Keratinocyte (primary cell): ENCODE results near the gene GNG8. TPM values are rescaled to one million over a fixed set of nuclear protein-coding genes. Genes with fewer than 3 reads are reported as not detected.
A peak's percentile ranks its signal among the peaks of the same experiment; 100 is the strongest.

Experiments
- DNase-seq: peaks from one replicate; pipeline ENCODE4 v3.0.0-alpha.2; 2011; ENCODE audit warnings: low read depth, missing footprints, low spot score
- FAIRE-seq: peaks from 2 replicates; lab custom pipeline; 2011; peaks lifted over from hg19 to GRCh38; lab: Jason Lieb, UNC
- H2AFZ ChIP-seq: 2 replicates; pipeline ENCODE4 v1.6.0; 2012; ENCODE audit warnings: low read length, control low read depth, inconsistent platforms; ENCODE audit not compliant: control insufficient read depth
- H3K27ac ChIP-seq: 2 replicates; pipeline ENCODE4 v1.5.1; 2011; ENCODE audit warnings: low read length; ENCODE audit not compliant: control insufficient read depth, insufficient read depth
- H3K27me3 ChIP-seq: 3 replicates; pipeline ENCODE4 v1.6.0; 2011; ENCODE audit warnings: low read length; ENCODE audit not compliant: control insufficient read depth, insufficient read depth; ENCODE audit errors: extremely low read depth
- H3K36me3 ChIP-seq, 2 experiments: 2 replicates in 1 of 2; 3 replicates in 1 of 2; pipeline ENCODE4 v1.5.1; 2011; ENCODE audit warnings: low read length in 2 of 2, mild to moderate bottlenecking in 1 of 2; ENCODE audit not compliant: control insufficient read depth in 2 of 2, insufficient read depth in 2 of 2; ENCODE audit errors: extremely low read depth in 1 of 2
- H3K4me1 ChIP-seq: 3 replicates; pipeline ENCODE4 v1.5.1; 2011; ENCODE audit warnings: low read length; ENCODE audit not compliant: control insufficient read depth, insufficient read depth; ENCODE audit errors: extremely low read depth
- H3K4me2 ChIP-seq: 3 replicates; pipeline ENCODE4 v1.6.0; 2011; ENCODE audit warnings: low read depth, low read length; ENCODE audit not compliant: control insufficient read depth, insufficient read depth; ENCODE audit errors: extremely low read depth
- H3K4me3 ChIP-seq, 3 experiments: fragments of 200-600 bp in 1 of 3; sonication (generic) in 1 of 3; 2 replicates in 2 of 3; 3 replicates in 1 of 3; pipeline ENCODE4 v1.5.1; 2011 to 2016; ENCODE audit warnings: low read length in 3 of 3, mild to moderate bottlenecking in 3 of 3, control low read depth in 2 of 3, inconsistent platforms in 1 of 3, low read depth in 1 of 3, mixed read lengths in 1 of 3, mixed run types in 1 of 3, moderate library complexity in 1 of 3; ENCODE audit not compliant: control insufficient read depth in 2 of 3, insufficient read depth in 2 of 3; ENCODE audit errors: extremely low read depth in 1 of 3
- H3K79me2 ChIP-seq: 2 replicates; pipeline ENCODE4 v1.6.0; 2012; ENCODE audit warnings: low read length; ENCODE audit not compliant: control insufficient read depth, insufficient read depth
- H3K9ac ChIP-seq: 3 replicates; pipeline ENCODE4 v1.6.0; 2011; ENCODE audit warnings: low read length; ENCODE audit not compliant: control insufficient read depth, insufficient read depth; ENCODE audit errors: extremely low read depth
- H3K9me1 ChIP-seq: 3 replicates; pipeline ENCODE4 v1.6.0; 2011; ENCODE audit warnings: low read length; ENCODE audit not compliant: control insufficient read depth, insufficient read depth; ENCODE audit errors: extremely low read depth
- H3K9me3 ChIP-seq: 2 replicates; pipeline ENCODE4 v1.5.1; 2012; ENCODE audit warnings: low read depth, low read length; ENCODE audit not compliant: control insufficient read depth
- H4K20me1 ChIP-seq: 3 replicates; pipeline ENCODE4 v1.6.0; 2011; ENCODE audit warnings: low read length; ENCODE audit not compliant: control insufficient read depth, insufficient read depth; ENCODE audit errors: extremely low read depth
- EZH2 ChIP-seq: IDR thresholded peaks from one replicate; pipeline ENCODE4 v1.6.1; 2012; ENCODE audit warnings: inconsistent platforms, mild to moderate bottlenecking, low read length, moderate library complexity
- dilution Hi-C: fragments of 300-500 bp; cut with MboI; formaldehyde crosslinking; loops from one replicate; pipeline ENCODE4 v1.7.0; 2020; ENCODE audit warnings: low sequenced_read_pairs; ENCODE audit not compliant: extremely low pct_ligation_motif_present
- polyA plus RNA-seq, 5 experiments: library from polyadenylated mRNA; depleted of rRNA in 3 of 5; stranded (reverse) in 3 of 5; stranded (forward) in 1 of 5; unstranded in 1 of 5; fragments of >200 nt; gene quantifications; 1 replicate in 1 of 5; 2 replicates in 3 of 5; 3 replicates in 1 of 5; pipeline versions ENCODE4 v1.2.1 to v1.2.3, GENCODE V29; 2011 to 2012; ENCODE audit warnings: missing spikeins in 2 of 5, low read depth in 1 of 5, low replicate concordance in 1 of 5
- TF ChIP-seq, protein P1 (sequence below), 3 experiments: IDR thresholded peaks in 1 of 3; conservative IDR thresholded peaks in 1 of 3; optimal IDR thresholded peaks in 1 of 3; 2 replicates in 2 of 3; 3 replicates in 1 of 3; pipeline versions ENCODE3 to v1.5.1; 2011; ENCODE audit warnings: low read length in 3 of 3, mild to moderate bottlenecking in 3 of 3, moderate library complexity in 2 of 3, control low read depth in 1 of 3, inconsistent platforms in 1 of 3; ENCODE audit not compliant: insufficient read depth in 2 of 3; ENCODE audit errors: extremely low read depth in 1 of 3

The GNG8 gene
- polyA plus RNA-seq, 1 donor (not counting 4 experiments of a cell fraction or from before 2014, with no cell fraction given), result not detected

DNA sequence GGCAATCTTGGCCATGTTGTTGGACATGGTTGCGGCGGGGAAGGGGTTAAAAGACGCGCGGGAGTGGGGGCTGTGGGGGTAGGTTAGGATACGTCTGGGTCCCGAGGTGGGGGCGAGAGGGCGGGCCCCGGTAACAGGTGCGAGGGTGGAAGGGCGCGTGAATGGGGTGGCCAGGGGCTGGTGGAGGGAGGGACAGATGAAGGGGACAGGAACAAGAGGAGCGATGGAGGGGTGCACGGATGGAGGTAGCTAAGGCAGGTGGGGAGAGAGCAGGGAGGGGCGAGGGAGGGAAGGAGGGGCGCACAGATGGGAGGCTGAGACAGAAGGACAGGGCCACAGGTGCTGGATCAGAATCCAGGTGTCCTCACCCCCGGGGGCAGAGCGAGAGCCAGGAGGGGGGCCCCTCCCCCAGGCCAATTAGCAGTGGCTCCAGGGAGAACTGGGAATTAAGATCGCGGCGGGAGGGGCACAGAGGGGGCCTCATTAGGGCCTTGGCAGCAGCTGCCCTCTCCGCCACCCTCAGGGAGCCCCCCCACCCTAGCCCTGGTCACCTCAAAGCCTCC lies 1.3 kb downstream of the GNG8 start:
- Histone ChIP-seq H3K27ac (no peak overlapping the region), H3K4me1 (peaks cover 33% of the 10 kb centered on the region), H2AFZ (peak overlapping the region; percentile 37), H4K20me1 (no peaks in the 10 kb centered on the region), H3K4me2 (peak overlapping the region; percentile 54), H3K9me3 (no peaks in the 10 kb centered on the region), H3K4me3 (peak overlapping the region in 2 of 3 experiments; percentile 18 to 46), H3K9ac (no peak overlapping the region), H3K79me2 (no peaks in the 10 kb centered on the region), H3K36me3 (no peaks in the 10 kb centered on the region), H3K27me3 (peaks cover 57% of the 10 kb centered on the region), H3K9me1 (no peaks in the 10 kb centered on the region)
- FAIRE-seq (no peak), DNase-seq (no peak)
- TF ChIP-seq, protein P1, sequence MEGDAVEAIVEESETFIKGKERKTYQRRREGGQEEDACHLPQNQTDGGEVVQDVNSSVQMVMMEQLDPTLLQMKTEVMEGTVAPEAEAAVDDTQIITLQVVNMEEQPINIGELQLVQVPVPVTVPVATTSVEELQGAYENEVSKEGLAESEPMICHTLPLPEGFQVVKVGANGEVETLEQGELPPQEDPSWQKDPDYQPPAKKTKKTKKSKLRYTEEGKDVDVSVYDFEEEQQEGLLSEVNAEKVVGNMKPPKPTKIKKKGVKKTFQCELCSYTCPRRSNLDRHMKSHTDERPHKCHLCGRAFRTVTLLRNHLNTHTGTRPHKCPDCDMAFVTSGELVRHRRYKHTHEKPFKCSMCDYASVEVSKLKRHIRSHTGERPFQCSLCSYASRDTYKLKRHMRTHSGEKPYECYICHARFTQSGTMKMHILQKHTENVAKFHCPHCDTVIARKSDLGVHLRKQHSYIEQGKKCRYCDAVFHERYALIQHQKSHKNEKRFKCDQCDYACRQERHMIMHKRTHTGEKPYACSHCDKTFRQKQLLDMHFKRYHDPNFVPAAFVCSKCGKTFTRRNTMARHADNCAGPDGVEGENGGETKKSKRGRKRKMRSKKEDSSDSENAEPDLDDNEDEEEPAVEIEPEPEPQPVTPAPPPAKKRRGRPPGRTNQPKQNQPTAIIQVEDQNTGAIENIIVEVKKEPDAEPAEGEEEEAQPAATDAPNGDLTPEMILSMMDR (optimal IDR thresholded peaks at IDR 0.05 in 1 of 3, IDR thresholded peaks at IDR 0.05 in 1 of 3, conservative IDR thresholded peaks at IDR 0.05 in 1 of 3; ENCODE audit: extremely low read depth in 1 of 3, insufficient read depth in 2 of 3, low read length in 3 of 3), result no peak
- TF ChIP-seq EZH2, result no peak
- dilution Hi-C loops, result no loop called here

DNA sequence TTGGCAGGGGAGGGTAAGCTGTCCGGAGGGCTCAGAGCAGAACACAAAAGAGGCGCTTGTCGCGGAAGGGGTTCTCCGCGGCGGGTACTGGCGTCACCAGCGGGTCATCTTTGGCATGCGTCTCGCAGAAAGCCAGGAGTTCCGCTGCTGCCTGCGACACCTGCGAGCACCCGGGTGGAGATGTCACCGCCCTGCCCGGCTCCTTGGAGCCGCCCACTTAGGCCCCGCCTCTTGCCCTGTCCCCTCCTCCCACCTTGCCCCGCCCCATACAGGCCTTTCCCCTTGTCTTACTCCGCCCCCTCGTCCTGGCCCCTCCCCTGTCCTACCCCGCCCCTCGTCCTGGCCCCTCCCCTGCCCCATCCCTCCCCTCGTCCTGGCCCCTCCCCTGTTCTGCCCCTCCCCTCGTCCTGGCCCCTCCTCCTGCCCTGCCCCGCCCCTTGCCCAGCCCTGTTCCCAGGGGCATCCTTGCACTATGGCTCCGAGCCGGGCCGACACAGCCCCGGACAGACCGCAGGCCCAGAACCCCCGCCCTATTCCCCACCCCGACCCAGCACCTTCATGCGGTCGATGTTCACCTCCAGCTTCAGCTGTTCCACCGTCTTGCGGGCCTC lies 1.9 kb downstream of the GNG8 start:
- no peaks in the 10 kb centered on the region for H3K9me3 ChIP-seq
- H3K27ac ChIP-seq, result no peak overlapping the region
- H3K9ac ChIP-seq, result peak overlapping the region; percentile 57
- H3K4me1 ChIP-seq, result peaks cover 28% of the 10 kb centered on the region
- TF ChIP-seq EZH2, result no peak
- TF ChIP-seq, protein P1 (optimal IDR thresholded peaks at IDR 0.05 in 1 of 3, IDR thresholded peaks at IDR 0.05 in 1 of 3, conservative IDR thresholded peaks at IDR 0.05 in 1 of 3; ENCODE audit: extremely low read depth in 1 of 3, insufficient read depth in 2 of 3, low read length in 3 of 3), result no peak
- H3K4me3 ChIP-seq, result peak overlapping the region; percentile 30 to 59 (median 57)
- DNase-seq, result peak; percentile 88
- dilution Hi-C loops, result no loop called here
- no peaks in the 10 kb centered on the region for H3K9me1 ChIP-seq
- H3K79me2 ChIP-seq, result no peaks in the 10 kb centered on the region
- no peaks in the 10 kb centered on the region for H4K20me1 ChIP-seq
- H3K27me3 ChIP-seq, result peaks cover 52% of the 10 kb centered on the region
- H3K4me2 ChIP-seq, result peak overlapping the region; percentile 84
- no peaks in the 10 kb centered on the region for H3K36me3 ChIP-seq
- no peak for FAIRE-seq
- H2AFZ ChIP-seq, result peak overlapping the region; percentile 90
